ENCODE measurements around the gene CRYBA4.

The CRYBA4 gene

GRCh38 chr22:26624803-26625202 is 3.0 kb downstream of the CRYBA4 start:
- Histone ChIP-seq H3K9me3 (ENCODE audit: insufficient read depth, low read length) (no peaks in the 10 kb centered on the region; the same call in 1 of the 2 replicates), H3K4me1 (ENCODE audit: insufficient read depth, insufficient read length) (no peaks in the 10 kb centered on the region), H3K4me3 (ENCODE audit: insufficient read length, low read depth) (no peak overlapping the region), H3K27me3 (ENCODE audit: insufficient read depth, insufficient read length) (no peaks in the 10 kb centered on the region), H3K36me3 (ENCODE audit: insufficient read depth, insufficient read length, low read length) (no peaks in the 10 kb centered on the region), H3K9ac (ENCODE audit: insufficient read length, low read depth) (no peak overlapping the region)
- no peak for TF ChIP-seq ZNF274 (IDR thresholded peaks at IDR 0.05; ENCODE audit: low read depth, low read length)
- DNase-seq (ENCODE audit: low read depth, low spot score): no peak

GRCh38 chr22:26629988-26630761 is 8.4 kb downstream of the CRYBA4 start:
- no peak overlapping the region for H3K9ac ChIP-seq (ENCODE audit: insufficient read length, low read depth)
- no peak overlapping the region for H3K4me3 ChIP-seq (ENCODE audit: insufficient read length, low read depth)
- no peaks in the 10 kb centered on the region for H3K4me1 ChIP-seq (ENCODE audit: insufficient read depth, insufficient read length)
- no peaks in the 10 kb centered on the region; the same call in 1 of the 2 replicates for H3K9me3 ChIP-seq (ENCODE audit: insufficient read depth, low read length)
- H3K27me3 ChIP-seq (ENCODE audit: insufficient read depth, insufficient read length): no peaks in the 10 kb centered on the region
- H3K36me3 ChIP-seq (ENCODE audit: insufficient read depth, insufficient read length, low read length): no peaks in the 10 kb centered on the region
- TF ChIP-seq SUZ12 (IDR thresholded peaks at IDR 0.05; ENCODE audit: extremely low read depth, insufficient read depth, insufficient read length) (no peak), ZNF274 (IDR thresholded peaks at IDR 0.05; ENCODE audit: low read depth, low read length) (no peak), YY1 (IDR thresholded peaks at IDR 0.05; ENCODE audit: insufficient read depth, insufficient read length) (no peak)
- DNase-seq (ENCODE audit: low read depth, low spot score): no peak

GRCh38 chr22:26631282-26631681 is 9.5 kb downstream of the CRYBA4 start:
- no peaks in the 10 kb centered on the region for H3K9me3 ChIP-seq (ENCODE audit: insufficient read depth, low read length)
- no peak for DNase-seq (ENCODE audit: low read depth, low spot score)
- H3K4me3 ChIP-seq (ENCODE audit: insufficient read length, low read depth): no peak overlapping the region
- no peak for TF ChIP-seq SUZ12 (IDR thresholded peaks at IDR 0.05; ENCODE audit: extremely low read depth, insufficient read depth, insufficient read length)
- TF ChIP-seq ZNF274 (IDR thresholded peaks at IDR 0.05; ENCODE audit: low read depth, low read length): no peak
- TF ChIP-seq YY1 (IDR thresholded peaks at IDR 0.05; ENCODE audit: insufficient read depth, insufficient read length): no peak
- H3K36me3 ChIP-seq (ENCODE audit: insufficient read depth, insufficient read length, low read length): no peaks in the 10 kb centered on the region
- no peak overlapping the region for H3K9ac ChIP-seq (ENCODE audit: insufficient read length, low read depth)
- H3K4me1 ChIP-seq (ENCODE audit: insufficient read depth, insufficient read length): no peaks in the 10 kb centered on the region
- no peaks in the 10 kb centered on the region for H3K27me3 ChIP-seq (ENCODE audit: insufficient read depth, insufficient read length)

- no peaks in the 10 kb centered on the region for H3K4me1 ChIP-seq (ENCODE audit: insufficient read depth, insufficient read length)
- DNase-seq (ENCODE audit: low read depth, low spot score): no peak
- H3K9ac ChIP-seq (ENCODE audit: insufficient read length, low read depth): no peak overlapping the region
- no peaks in the 10 kb centered on the region for H3K27me3 ChIP-seq (ENCODE audit: insufficient read depth, insufficient read length)
- TF ChIP-seq ZNF274 (IDR thresholded peaks at IDR 0.05; ENCODE audit: low read depth, low read length) (no peak), YY1 (IDR thresholded peaks at IDR 0.05; ENCODE audit: insufficient read depth, insufficient read length) (no peak), SUZ12 (IDR thresholded peaks at IDR 0.05; ENCODE audit: extremely low read depth, insufficient read depth, insufficient read length) (no peak)
- H3K9me3 ChIP-seq (ENCODE audit: insufficient read depth, low read length): no peaks in the 10 kb centered on the region
- H3K36me3 ChIP-seq (ENCODE audit: insufficient read depth, insufficient read length, low read length): no peaks in the 10 kb centered on the region
- no peak overlapping the region for H3K4me3 ChIP-seq (ENCODE audit: insufficient read length, low read depth)
Measured at GRCh38 chr22:26632422-26633155, 10.8 kb downstream of the CRYBA4 start.

GRCh38 chr22:26634189-26634588 is 12.4 kb downstream of the CRYBA4 start:
- no peaks in the 10 kb centered on the region for H3K4me1 ChIP-seq (ENCODE audit: insufficient read depth, insufficient read length)
- H3K4me3 ChIP-seq (ENCODE audit: insufficient read length, low read depth): no peak overlapping the region
- no peaks in the 10 kb centered on the region for H3K9me3 ChIP-seq (ENCODE audit: insufficient read depth, low read length)
- TF ChIP-seq YY1 (IDR thresholded peaks at IDR 0.05; ENCODE audit: insufficient read depth, insufficient read length) (no peak), SUZ12 (IDR thresholded peaks at IDR 0.05; ENCODE audit: extremely low read depth, insufficient read depth, insufficient read length) (no peak), ZNF274 (IDR thresholded peaks at IDR 0.05; ENCODE audit: low read depth, low read length) (no peak)
- DNase-seq (ENCODE audit: low read depth, low spot score): no peak
- H3K9ac ChIP-seq (ENCODE audit: insufficient read length, low read depth): no peak overlapping the region
- no peaks in the 10 kb centered on the region for H3K36me3 ChIP-seq (ENCODE audit: insufficient read depth, insufficient read length, low read length)
- H3K27me3 ChIP-seq (ENCODE audit: insufficient read depth, insufficient read length): no peaks in the 10 kb centered on the region

GRCh38 chr22:26635117-26635516 is 13.4 kb downstream of the CRYBA4 start:
- Histone ChIP-seq H3K9ac (ENCODE audit: insufficient read length, low read depth) (no peak overlapping the region), H3K4me3 (ENCODE audit: insufficient read length, low read depth) (no peak overlapping the region), H3K9me3 (ENCODE audit: insufficient read depth, low read length) (no peaks in the 10 kb centered on the region), H3K4me1 (ENCODE audit: insufficient read depth, insufficient read length) (no peaks in the 10 kb centered on the region), H3K27me3 (ENCODE audit: insufficient read depth, insufficient read length) (no peaks in the 10 kb centered on the region), H3K36me3 (ENCODE audit: insufficient read depth, insufficient read length, low read length) (no peaks in the 10 kb centered on the region)
- TF ChIP-seq YY1 (IDR thresholded peaks at IDR 0.05; ENCODE audit: insufficient read depth, insufficient read length) (no peak), ZNF274 (IDR thresholded peaks at IDR 0.05; ENCODE audit: low read depth, low read length) (no peak), SUZ12 (IDR thresholded peaks at IDR 0.05; ENCODE audit: extremely low read depth, insufficient read depth, insufficient read length) (no peak)
- DNase-seq (ENCODE audit: low read depth, low spot score): no peak

GRCh38 chr22:26636296-26636695 is 14.5 kb downstream of the CRYBA4 start:
- no peaks in the 10 kb centered on the region for H3K36me3 ChIP-seq (ENCODE audit: insufficient read depth, insufficient read length, low read length)
- H3K27me3 ChIP-seq (ENCODE audit: insufficient read depth, insufficient read length): no peaks in the 10 kb centered on the region
- no peak for TF ChIP-seq SUZ12 (IDR thresholded peaks at IDR 0.05; ENCODE audit: extremely low read depth, insufficient read depth, insufficient read length)
- no peak for TF ChIP-seq ZNF274 (IDR thresholded peaks at IDR 0.05; ENCODE audit: low read depth, low read length)
- TF ChIP-seq YY1 (IDR thresholded peaks at IDR 0.05; ENCODE audit: insufficient read depth, insufficient read length): no peak
- H3K9me3 ChIP-seq (ENCODE audit: insufficient read depth, low read length): no peaks in the 10 kb centered on the region
- H3K4me1 ChIP-seq (ENCODE audit: insufficient read depth, insufficient read length): no peaks in the 10 kb centered on the region
- no peak overlapping the region for H3K4me3 ChIP-seq (ENCODE audit: insufficient read length, low read depth)
- DNase-seq (ENCODE audit: low read depth, low spot score): no peak
- H3K9ac ChIP-seq (ENCODE audit: insufficient read length, low read depth): no peak overlapping the region

All from NT2/D1 (cell line).